ENCODE measurements around the gene HOOK2. TPM values are rescaled to one million over a fixed set of nuclear protein-coding genes. Genes with fewer than 3 reads are reported as not detected.
"Not testable (repeated sequence)": the region's sequence is repeated elsewhere in the genome, so short reads cannot be mapped to it uniquely, and the experiment has no call there.

HOOK2 gene
- total and polyA plus RNA-seq, 12 donors = 6.3 to 99.7 (median 29.1) TPM

- intact Hi-C loops (cut with DNase I) = no loop called here
- DNase-seq = no peak
- TF ChIP-seq POLR2A (IDR thresholded peaks at IDR 0.05) = no peak
- TF ChIP-seq CTCF (IDR thresholded peaks at IDR 0.05) = no peak
- WGBS, 4 donors = 89 to 95% (median 91%) methylated on average over 6 to 24 of the region's 24 CpGs
- peaks cover 12 to 24% of the 10 kb centered on the region in 2 donors for H3K4me1 ChIP-seq (replicated peaks in 1 of 2)
- H3K9me3 ChIP-seq (replicated peaks in 1 of 3) = no peaks in the 10 kb centered on the region
- no peak overlapping the region for H3K27ac ChIP-seq
- H3K27me3 ChIP-seq = no peaks in the 10 kb centered on the region
- H3K4me3 ChIP-seq = no peak overlapping the region
- H3K36me3 ChIP-seq (replicated peaks in 1 of 2) = peaks cover 0 to 34% of the 10 kb centered on the region in 2 donors
Observed at GRCh38 chr19:12731337-12731736, 44.0 kb downstream of the HOOK2 start.

- Histone ChIP-seq H3K4me3 (no peak overlapping the region), H3K4me1 (replicated peaks in 1 of 2) (peaks cover 12 to 21% of the 10 kb centered on the region in 2 donors), H3K27ac (no peak overlapping the region), H3K36me3 (replicated peaks in 1 of 2) (peaks cover 0 to 34% of the 10 kb centered on the region in 2 donors), H3K27me3 (no peaks in the 10 kb centered on the region), H3K9me3 (replicated peaks in 1 of 3) (no peaks in the 10 kb centered on the region)
- WGBS, 4 donors = 75 to 86% (median 78%) methylated on average over 3 of the region's 3 CpGs
- TF ChIP-seq CTCF (IDR thresholded peaks at IDR 0.05) (no peak), POLR2A (IDR thresholded peaks at IDR 0.05) (no peak)
- DNase-seq = no peak
- intact Hi-C loops (cut with DNase I) = no loop called here
Observed at GRCh38 chr19:12730064-12730463, 45.3 kb downstream of the HOOK2 start.

GRCh38 chr19:12727745-12728433 is 47.5 kb downstream of the HOOK2 start:
- Histone ChIP-seq H3K36me3 (replicated peaks in 1 of 2) (peaks cover 0 to 34% of the 10 kb centered on the region in 2 donors), H3K4me1 (replicated peaks in 1 of 2) (peaks cover 9 to 22% of the 10 kb centered on the region in 2 donors), H3K27ac (no peak overlapping the region), H3K4me3 (no peak overlapping the region), H3K27me3 (no peaks in the 10 kb centered on the region), H3K9me3 (replicated peaks in 1 of 3) (no peaks in the 10 kb centered on the region)
- 93 to 95% (median 94%) methylated on average over 8 to 9 of the region's 9 CpGs for WGBS, 4 donors
- intact Hi-C loops (cut with DNase I) = no loop called here
- DNase-seq = no peak
- no peak for TF ChIP-seq CTCF (IDR thresholded peaks at IDR 0.05)
- no peak for TF ChIP-seq POLR2A (IDR thresholded peaks at IDR 0.05)

- TF ChIP-seq POLR2A (IDR thresholded peaks at IDR 0.05) = no peak
- no peak for TF ChIP-seq CTCF (IDR thresholded peaks at IDR 0.05)
- intact Hi-C loops (cut with DNase I) = no loop called here
- no peak overlapping the region for H3K4me3 ChIP-seq
- DNase-seq = no peak
- H3K36me3 ChIP-seq (replicated peaks in 1 of 2) = peaks cover 0 to 34% of the 10 kb centered on the region in 2 donors
- peaks cover 6 to 15% of the 10 kb centered on the region in 2 donors for H3K4me1 ChIP-seq (replicated peaks in 1 of 2)
- no peaks in the 10 kb centered on the region for H3K27me3 ChIP-seq
- no peak overlapping the region for H3K27ac ChIP-seq
- 89 to 97% (median 94%) methylated on average over 2 of the region's 2 CpGs for WGBS, 4 donors
- H3K9me3 ChIP-seq (replicated peaks in 1 of 3) = no peaks in the 10 kb centered on the region
Observed at GRCh38 chr19:12726988-12727316, 48.4 kb downstream of the HOOK2 start.

- Histone ChIP-seq H3K4me1 (replicated peaks in 1 of 2) (peaks cover 15 to 19% of the 10 kb centered on the region in 2 donors), H3K36me3 (replicated peaks in 1 of 2) (peaks cover 0 to 23% of the 10 kb centered on the region in 2 donors)
- 84 to 97% (median 89%) methylated on average over 10 of the region's 10 CpGs for WGBS, 4 donors
- H3K4me3 ChIP-seq; intact Hi-C loops (cut with DNase I); H3K27me3 ChIP-seq; H3K9me3 ChIP-seq (replicated peaks in 1 of 3); H3K27ac ChIP-seq; DNase-seq: not testable (repeated sequence)
Observed at GRCh38 chr19:12725612-12726011, 49.7 kb downstream of the HOOK2 start.
